HEK293T (cell line): ENCODE measurements around the gene HLCS.

Source experiments
- FOXK2 ChIP-seq: fragments of 450-650 bp; IDR thresholded peaks from 2 replicates; pipeline ENCODE4 v1.6.1; 2016; ENCODE audit warnings: mild to moderate bottlenecking
- FOXM1 ChIP-seq: fragments of 450-650 bp; IDR thresholded peaks from 2 replicates; pipeline ENCODE4 v1.6.1; 2017; ENCODE audit warnings: mild to moderate bottlenecking, borderline replicate concordance
- L3MBTL2 ChIP-seq: fragments of 450-650 bp; conservative IDR thresholded peaks from 2 replicates; pipeline ENCODE4 v1.6.1; 2016; ENCODE audit warnings: mild to moderate bottlenecking

GRCh38 chr21:36773117-36773516 lies 193.4 kb downstream of the HLCS start:
- TF ChIP-seq FOXK2 (no peak), FOXM1 (no peak), L3MBTL2 (no peak)
